Stomach (tissue), 9 donors: Measurements from ENCODE around the gene TRIM29. TPM values are rescaled to one million over a fixed set of nuclear protein-coding genes. Genes with fewer than 3 reads are reported as not detected.

Source experiments
- DNase-seq, 2 donors: peaks; one replicate each; pipeline versions ENCODE4 v3.0.0 to v3.0.0-alpha.2; 2013 to 2019
- H3K27ac ChIP-seq, 5 donors: fragments of 200-600 bp in 4 of 5; sonication (generic) in 4 of 5; one replicate each; pipeline ENCODE4 v1.5.1; 2013 to 2019; ENCODE audit warnings: mild to moderate bottlenecking in 1 of 5, moderate library complexity in 1 of 5
- H3K27me3 ChIP-seq, 3 donors: fragments of 200-600 bp; sonication (generic); one replicate each; pipeline ENCODE4 v1.5.1; 2017 to 2019; ENCODE audit warnings: mixed run types in 1 of 3
- H3K36me3 ChIP-seq, 4 donors: fragments of 200-600 bp; sonication (generic); 1 replicate in 3 of 4; 2 replicates in 1 of 4; pipeline ENCODE4 v1.5.1; 2016 to 2019
- H3K4me1 ChIP-seq, 4 donors: fragments of 200-600 bp; sonication (generic); one replicate each; pipeline ENCODE4 v1.5.1; 2016 to 2019
- H3K4me3 ChIP-seq, 4 donors: fragments of 200-600 bp; sonication (generic) in 3 of 4; one replicate each; pipeline ENCODE4 v1.5.1; 2016 to 2019; ENCODE audit warnings: mild to moderate bottlenecking in 1 of 4
- H3K9me3 ChIP-seq, 4 donors: fragments of 200-600 bp; sonication (generic); one replicate each; pipeline ENCODE4 v1.5.1; 2016 to 2019
- CTCF ChIP-seq, 7 experiments: fragments of 450-650 bp in 4 of 7; fragments of 200-600 bp in 3 of 7; sonication (generic) in 3 of 7; IDR thresholded peaks; one replicate each; pipeline ENCODE4 v1.5.1; 2016 to 2019; ENCODE audit warnings: antibody characterized with exemption in 7 of 7, control low read depth in 2 of 7, mild to moderate bottlenecking in 1 of 7
- EP300 ChIP-seq: sonication (generic); formaldehyde crosslinking; IDR thresholded peaks from one replicate; pipeline ENCODE4 v1.6.1; 2017; ENCODE audit warnings: antibody characterized with exemption
- POLR2A ChIP-seq, 4 donors: fragments of 450-650 bp; IDR thresholded peaks; one replicate each; pipeline ENCODE4 v1.6.1; 2016; ENCODE audit warnings: antibody characterized with exemption in 4 of 4, control low read depth in 2 of 4, mild to moderate bottlenecking in 1 of 4, moderate library complexity in 1 of 4
- POLR2AphosphoS5 ChIP-seq, 3 donors: sonication (generic); formaldehyde crosslinking; IDR thresholded peaks; one replicate each; pipeline ENCODE4 v1.6.1; 2016; ENCODE audit warnings: antibody characterized with exemption in 3 of 3
- WGBS, 5 donors: extraction: QIAGEN DNeasy Blood & Tissue Kit in 3 of 5; methylation state at CpG; one replicate each; pipeline versions ENCODE4 v1.1.5 to v1.1.7; 2013 to 2018; 5-methylcytosine and 5-hydroxymethylcytosine counted together
- intact Hi-C: fragments of 100-400 bp; cut with DNase I; formaldehyde crosslinking; loops from one replicate; pipeline ENCODE4 v1.15.1; 2023; ENCODE audit warnings: low total_unique reads
- polyA plus RNA-seq, 3 donors: library from polyadenylated mRNA; stranded (reverse); fragments of 200-250 nt; gene quantifications; one replicate each; pipeline ENCODE4 v1.2.3, GENCODE V29; 2013
- total RNA-seq, 5 donors: library from RNA; depleted of rRNA; stranded (reverse); fragments of >200 nt; gene quantifications; one replicate each; pipeline versions ENCODE4 v1.1.0 to v1.2.3, GENCODE V29; 2014 to 2016
- donor health status: healthy with polysubstance abuse.
- donor health status: Bipolar disorder and iron deficiency.
- donor health status: healthy.

TRIM29 gene
- total and polyA plus RNA-seq, 8 donors = 1.4 to 287 (median 2.2) TPM; not detected in 2

DNA sequence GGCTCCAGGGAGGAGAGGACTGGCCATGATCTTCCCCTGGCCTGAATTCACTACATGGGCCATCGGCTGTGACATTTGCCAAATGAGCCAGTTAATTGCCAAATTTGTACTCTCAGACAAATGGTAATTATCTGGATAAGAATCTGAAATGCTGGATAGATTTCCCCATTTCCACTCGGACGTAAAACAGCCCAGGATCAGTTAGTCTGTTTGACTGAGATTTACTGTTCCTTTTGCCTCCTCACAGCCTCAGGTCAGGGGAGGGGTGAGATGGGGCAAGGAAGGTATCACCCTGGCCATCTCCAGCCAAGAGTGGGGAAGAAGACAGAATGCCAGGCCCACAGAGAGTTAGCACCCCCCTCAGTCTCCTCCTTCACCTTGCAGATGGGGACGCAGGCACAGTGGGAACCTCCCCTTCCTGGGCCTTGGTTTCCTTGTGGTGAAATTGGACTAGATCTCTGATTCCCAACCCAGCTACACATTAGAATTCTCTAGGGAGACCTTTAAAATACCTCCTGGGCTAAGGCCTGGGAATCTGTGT lies 5.2 kb downstream of the TRIM29 start:
- Histone ChIP-seq H3K27ac (no peak overlapping the region), H3K4me1 (peaks cover 0 to 2% (median 0%) of the 10 kb centered on the region in 4 donors), H3K9me3 (no peaks in the 10 kb centered on the region), H3K27me3 (peaks cover 0 to 13% (median 0%) of the 10 kb centered on the region in 3 donors), H3K4me3 (no peak overlapping the region), H3K36me3 (no peaks in the 10 kb centered on the region)
- DNase-seq = no peak
- TF ChIP-seq EP300 = no peak
- no peak for TF ChIP-seq POLR2AphosphoS5 (IDR thresholded peaks at IDR 0.05)
- TF ChIP-seq CTCF (IDR thresholded peaks at IDR 0.05) = no peak
- no peak for TF ChIP-seq POLR2A (IDR thresholded peaks at IDR 0.05)
- intact Hi-C loops = no loop called here
- WGBS, 5 donors = 71 to 79% (median 77%) methylated on average over 4 of the region's 4 CpGs

- intact Hi-C loops = no loop called here
- H3K27ac ChIP-seq = no peak overlapping the region
- peak in 1 of 2 donors; percentile 57 for DNase-seq
- no peak for TF ChIP-seq POLR2A (IDR thresholded peaks at IDR 0.05)
- TF ChIP-seq CTCF (IDR thresholded peaks at IDR 0.05) = no peak
- TF ChIP-seq EP300 = no peak
- no peak for TF ChIP-seq POLR2AphosphoS5 (IDR thresholded peaks at IDR 0.05)
- no peak overlapping the region for H3K4me3 ChIP-seq
- WGBS, 5 donors = 50 to 67% (median 55%) methylated on average over 12 of the region's 12 CpGs
- H3K9me3 ChIP-seq = no peaks in the 10 kb centered on the region
- H3K4me1 ChIP-seq = no peaks in the 10 kb centered on the region
- no peaks in the 10 kb centered on the region for H3K36me3 ChIP-seq
- H3K27me3 ChIP-seq = peaks cover 0 to 6% (median 0%) of the 10 kb centered on the region in 3 donors
Measured at GRCh38 chr11:120131941-120132644, 5.8 kb downstream of the TRIM29 start.

DNA sequence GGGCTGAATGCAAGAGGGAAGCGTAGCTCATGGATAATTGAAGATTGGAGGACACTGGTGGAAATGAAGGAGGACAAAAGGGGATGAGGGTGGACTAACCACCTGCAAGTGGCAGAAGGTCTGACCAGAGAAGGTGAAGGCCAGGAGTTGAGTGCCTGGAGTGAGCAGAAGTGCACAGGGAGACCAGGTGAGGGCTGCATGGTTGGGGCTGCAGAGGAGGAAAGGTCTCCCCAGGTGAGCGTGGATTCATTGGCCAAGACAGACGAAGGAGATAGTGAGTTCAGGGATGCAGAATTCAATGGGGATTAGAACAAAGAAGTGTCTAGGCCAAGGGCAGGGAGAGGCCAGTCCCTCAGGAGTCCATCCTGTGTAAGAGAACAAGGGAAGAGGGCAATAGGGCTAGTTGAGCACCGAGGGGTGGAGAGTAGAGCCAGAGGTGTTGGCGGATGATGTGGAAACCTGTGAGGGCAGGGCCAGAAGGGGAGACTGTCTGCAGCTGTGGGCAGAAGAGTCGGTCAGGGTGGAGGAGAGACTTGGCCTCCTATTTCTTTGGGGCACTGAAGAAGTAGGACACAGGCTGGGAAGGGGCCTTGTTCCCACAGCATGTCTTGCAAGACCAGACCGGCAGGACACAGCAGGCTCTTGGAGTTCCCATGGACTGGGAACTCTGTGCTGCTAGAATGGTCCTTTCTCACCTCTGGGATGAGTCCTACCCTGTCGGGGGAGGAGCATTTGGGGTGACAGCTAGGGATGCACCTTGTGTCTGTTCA lies 6.7 kb downstream of the TRIM29 start:
- Histone ChIP-seq H3K27me3 (peaks cover 0 to 6% (median 0%) of the 10 kb centered on the region in 3 donors), H3K4me3 (no peak overlapping the region), H3K36me3 (no peaks in the 10 kb centered on the region), H3K27ac (no peak overlapping the region), H3K4me1 (no peaks in the 10 kb centered on the region), H3K9me3 (no peaks in the 10 kb centered on the region)
- TF ChIP-seq POLR2A (IDR thresholded peaks at IDR 0.05) (no peak), CTCF (IDR thresholded peaks at IDR 0.05) (no peak)
- no peak for DNase-seq
- WGBS, 5 donors = 84 to 95% (median 88%) methylated on average over 8 of the region's 8 CpGs
- intact Hi-C loops = no loop called here

DNA sequence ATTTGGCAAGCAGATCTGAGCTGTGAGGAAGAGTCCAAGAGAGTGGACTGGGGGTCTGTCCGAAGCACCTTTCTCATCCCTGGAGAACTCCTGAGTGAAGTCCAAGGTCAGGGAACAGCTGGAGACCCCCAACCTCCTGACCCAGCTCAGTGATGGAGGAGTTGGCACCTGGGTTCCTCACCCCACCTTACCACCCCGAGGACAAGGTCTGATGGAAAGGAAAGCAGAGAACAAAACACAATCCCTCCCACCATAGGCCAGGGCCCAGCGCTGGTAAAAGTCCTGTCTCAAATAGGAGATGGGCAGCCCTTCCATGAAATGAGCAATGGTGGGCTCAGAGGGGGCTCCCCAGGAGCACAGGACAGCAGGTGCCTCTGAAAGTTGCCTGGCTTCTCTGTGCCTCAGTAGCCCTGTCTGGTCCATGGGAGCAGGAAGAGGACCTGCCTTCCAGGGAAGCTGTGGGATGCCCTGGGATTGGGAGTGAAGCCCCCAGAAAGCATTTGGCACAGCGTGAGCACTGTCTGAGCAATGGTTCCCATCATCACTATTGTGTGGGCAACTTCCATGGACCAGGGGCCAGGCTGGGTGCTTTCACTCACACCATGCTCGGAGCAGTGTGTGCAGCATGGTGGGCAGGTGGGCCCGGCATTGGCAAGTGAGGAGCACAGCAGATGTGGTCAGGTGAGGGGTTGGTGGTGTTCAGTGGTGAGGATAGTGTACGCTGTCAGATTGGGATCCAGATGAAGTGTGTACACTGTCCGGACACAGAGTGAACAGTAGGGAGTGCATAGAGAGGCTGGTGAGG lies 7.5 kb downstream of the TRIM29 start:
- WGBS, 5 donors = 89 to 96% (median 94%) methylated on average over 7 to 8 of the region's 8 CpGs
- DNase-seq = no peak
- Histone ChIP-seq H3K27me3 (peaks cover 0 to 6% (median 0%) of the 10 kb centered on the region in 3 donors), H3K36me3 (no peaks in the 10 kb centered on the region), H3K27ac (no peak overlapping the region), H3K4me3 (no peak overlapping the region), H3K4me1 (no peaks in the 10 kb centered on the region), H3K9me3 (no peaks in the 10 kb centered on the region)
- TF ChIP-seq POLR2AphosphoS5 (IDR thresholded peaks at IDR 0.05) (no peak), CTCF (IDR thresholded peaks at IDR 0.05) (no peak), POLR2A (IDR thresholded peaks at IDR 0.05) (no peak), EP300 (no peak)
- intact Hi-C loops = no loop called here
